OCI-LY3 (cell line): Measurements from ENCODE around the gene OR5H1.

Experiments used
- CTCF ChIP-seq: fragments of 200-600, 300-600 bp; sonication (generic); IDR thresholded peaks from 2 replicates; pipeline ENCODE4 v1.5.1; 2014; ENCODE audit warnings: antibody characterized with exemption, low read length, low read depth
- EZH2phosphoT487 ChIP-seq: fragments of 200-600 bp; shearing (Covaris generic); IDR thresholded peaks from 2 replicates; pipeline ENCODE4 v1.6.1; 2018; ENCODE audit warnings: antibody characterized with exemption, mixed run types, low read depth

DNA sequence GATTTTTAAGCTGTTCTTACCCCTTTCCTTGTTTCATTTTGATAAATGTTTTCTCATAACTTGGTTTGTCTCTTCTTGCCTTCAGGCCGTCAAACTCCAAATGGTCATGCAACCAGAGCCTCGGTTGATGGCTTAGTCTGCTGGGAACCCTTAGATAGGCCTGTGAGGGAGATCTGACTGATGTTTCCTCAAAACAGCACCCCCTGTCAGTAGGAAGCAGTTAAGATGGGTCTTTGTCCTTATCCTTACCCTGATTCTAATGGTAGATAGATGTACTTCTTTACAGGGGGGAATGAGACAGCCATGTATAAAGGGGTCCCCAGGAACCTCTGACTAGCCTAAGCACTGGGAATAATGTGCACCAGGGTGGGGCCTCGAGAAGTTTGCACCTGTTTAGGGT lies 16.3 kb upstream of the OR5H1 start:
- TF ChIP-seq CTCF (no peak), EZH2phosphoT487 (no peak)
